Prostate gland (tissue), 2 donors: Measurements from ENCODE around the gene DDX23. TPM values are rescaled to one million over a fixed set of nuclear protein-coding genes. Genes with fewer than 3 reads are reported as not detected.
A peak's percentile ranks its signal among the peaks of the same experiment; 100 is the strongest.

ENCODE experiments used
- DNase-seq: peaks from one replicate; pipeline ENCODE4 v3.0.0-alpha.2; 2019; ENCODE audit warnings: low spot score
- H3K27ac ChIP-seq, 2 donors: fragments of 200-600 bp; sonication (generic); 2 replicates each; pipeline ENCODE4 v1.5.1; 2017 to 2019
- H3K27me3 ChIP-seq: fragments of 200-600 bp; sonication (generic); replicated peaks from 2 replicates; pipeline ENCODE4 v1.5.1; 2019; ENCODE audit not compliant: insufficient read depth
- H3K36me3 ChIP-seq, 2 donors: fragments of 200-600 bp; sonication (generic); 1 replicate in 1 of 2; 2 replicates in 1 of 2; pipeline versions ENCODE4 v1.5.1 to v1.8.1; 2017 to 2019
- H3K4me1 ChIP-seq: fragments of 200-600 bp; sonication (generic); replicated peaks from 2 replicates; pipeline ENCODE4 v1.5.1; 2019
- H3K4me3 ChIP-seq, 2 donors: fragments of 200-600 bp; sonication (generic); 2 replicates each; pipeline ENCODE4 v1.5.1; 2017 to 2019
- H3K9me3 ChIP-seq: fragments of 200-600 bp; sonication (generic); 2 replicates; pipeline ENCODE4 v1.5.1; 2017
- CTCF ChIP-seq, 4 experiments: fragments of 200-600 bp in 2 of 4; fragments of 450-650 bp in 2 of 4; sonication (generic) in 2 of 4; IDR thresholded peaks; 1 replicate in 3 of 4; 2 replicates in 1 of 4; pipeline ENCODE4 v1.5.1; 2016 to 2019; ENCODE audit warnings: antibody characterized with exemption in 4 of 4, mild to moderate bottlenecking in 2 of 4, moderate library complexity in 2 of 4
- POLR2A ChIP-seq: fragments of 450-650 bp; IDR thresholded peaks from one replicate; pipeline ENCODE4 v1.6.1; 2016; ENCODE audit warnings: antibody characterized with exemption, mild to moderate bottlenecking
- POLR2AphosphoS5 ChIP-seq: sonication (generic); formaldehyde crosslinking; IDR thresholded peaks from one replicate; pipeline ENCODE4 v1.6.1; 2017; ENCODE audit warnings: antibody characterized with exemption
- WGBS: methylation state at CpG from one replicate; pipeline ENCODE4 v1.1.5; 2018; 5-methylcytosine and 5-hydroxymethylcytosine counted together
- intact Hi-C: fragments of 100-400 bp; cut with DNase I; formaldehyde crosslinking; loops from one replicate; pipeline ENCODE4 v1.14.2; 2022
- total RNA-seq, 2 donors: library from RNA; depleted of rRNA; stranded (reverse); fragments of >200 nt; gene quantifications; one replicate each; pipeline ENCODE4 v1.1.0, GENCODE V29; 2016

Gene DDX23
- total RNA-seq, 2 donors from 2014 or later: 71.0 to 87.2 TPM

DNA sequence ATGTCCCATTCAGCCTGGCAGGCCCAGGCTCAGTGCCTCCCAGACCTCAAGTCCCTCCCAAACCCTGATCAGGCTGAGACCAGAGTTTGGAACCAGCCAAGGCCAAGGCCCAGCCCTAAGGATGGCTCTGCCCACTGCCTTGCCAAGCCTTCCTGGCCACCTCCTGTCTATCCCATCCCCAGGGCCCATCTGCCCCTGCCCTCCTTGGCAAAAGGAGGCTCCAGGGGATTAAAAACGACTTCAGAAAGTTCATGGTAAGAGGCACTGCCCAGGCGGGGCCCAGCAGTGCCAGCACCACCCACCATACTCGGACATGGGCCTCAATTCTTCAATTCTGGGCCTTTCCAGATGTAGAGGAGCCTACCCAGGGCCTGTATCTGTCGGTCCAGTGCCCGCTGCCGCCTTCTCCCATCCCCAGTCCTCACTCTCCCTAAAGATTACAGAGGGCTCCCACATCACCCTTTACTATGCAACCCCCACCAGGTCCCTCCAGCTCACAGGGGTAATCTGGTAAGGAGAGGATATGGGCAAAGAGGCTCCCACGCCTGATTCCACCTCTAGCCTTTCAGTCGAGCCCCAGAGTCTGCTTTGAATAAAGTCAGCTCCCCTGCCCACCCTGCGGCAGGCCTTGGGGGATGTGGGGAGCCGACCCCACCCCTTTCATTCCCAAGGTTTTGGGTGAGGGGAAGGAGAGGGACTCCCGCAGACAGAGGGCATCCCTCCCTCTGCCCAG lies 64.0 kb downstream of the DDX23 start:
- H3K4me1 ChIP-seq: peaks cover 11% of the 10 kb centered on the region
- H3K9me3 ChIP-seq: no peaks in the 10 kb centered on the region
- H3K27ac ChIP-seq: peak overlapping the region; percentile 86 to 88
- no peaks in the 10 kb centered on the region for H3K27me3 ChIP-seq
- TF ChIP-seq CTCF (IDR thresholded peaks at IDR 0.05) (no peak), POLR2A (no peak), POLR2AphosphoS5 (no peak)
- no peaks in the 10 kb centered on the region for H3K36me3 ChIP-seq
- no peak for DNase-seq
- 14% methylated on average over 11 of the region's 11 CpGs for whole genome bisulfite sequencing
- H3K4me3 ChIP-seq: peak overlapping the region; percentile 58 to 87
- intact Hi-C loops: no loop called here

DNA sequence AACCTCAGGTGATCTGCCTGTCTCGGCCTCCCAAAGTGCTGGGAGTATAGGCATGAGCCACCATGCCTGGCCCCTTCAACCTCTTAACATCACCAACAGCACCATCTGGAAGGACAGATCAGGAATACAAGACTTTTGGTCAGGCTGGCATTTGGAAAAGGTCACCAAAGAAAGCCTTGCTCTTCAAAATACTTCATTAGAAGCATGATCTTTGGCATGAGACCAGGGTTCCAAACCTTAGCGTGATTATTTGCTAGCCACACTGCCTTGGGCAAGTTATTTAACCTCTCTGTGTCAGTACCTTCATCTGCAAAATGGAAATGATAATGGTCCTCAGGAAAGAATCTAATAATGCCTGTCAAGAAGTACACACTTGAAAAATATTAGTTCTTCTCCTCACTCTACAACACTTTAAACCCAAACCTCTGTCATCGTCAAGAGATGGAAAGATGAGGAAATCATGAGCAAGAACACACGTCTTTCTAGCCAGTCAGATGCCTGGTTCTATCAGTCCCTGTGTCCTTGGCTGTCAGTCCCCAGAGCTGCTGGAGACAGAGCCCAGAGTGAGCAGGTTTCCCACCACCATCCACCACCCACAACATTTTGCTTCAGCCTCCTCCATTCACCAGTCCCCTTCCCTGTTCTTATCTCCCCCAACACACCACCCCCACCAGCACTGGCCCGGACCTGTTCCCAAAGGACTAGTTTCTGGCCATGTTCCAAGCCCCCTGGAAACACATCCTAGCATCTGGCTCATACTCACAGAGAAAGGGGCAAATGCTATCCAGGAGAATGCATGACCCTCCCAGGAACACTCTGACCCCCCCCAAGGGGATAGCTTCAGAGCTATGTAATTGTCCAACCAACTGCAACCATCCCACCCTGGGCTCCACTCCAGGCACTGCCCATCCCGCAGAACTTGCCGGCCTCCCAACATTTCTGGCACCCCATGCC lies 65.1 kb downstream of the DDX23 start:
- Histone ChIP-seq H3K27me3 (no peaks in the 10 kb centered on the region), H3K4me3 (peak overlapping the region in 1 of 2 donors; percentile 87), H3K9me3 (no peaks in the 10 kb centered on the region), H3K36me3 (no peaks in the 10 kb centered on the region), H3K27ac (peak overlapping the region; percentile 9 to 88), H3K4me1 (peaks cover 12% of the 10 kb centered on the region)
- 35% methylated on average over 7 of the region's 7 CpGs for WGBS
- no peak for DNase-seq
- intact Hi-C loops: no loop called here
- TF ChIP-seq CTCF (IDR thresholded peaks at IDR 0.05) (no peak), POLR2A (no peak), POLR2AphosphoS5 (no peak)

GRCh38 chr12:48783432-48783831 lies 68.5 kb downstream of the DDX23 start:
- H3K4me3 ChIP-seq: no peak overlapping the region
- no peak for DNase-seq
- H3K4me1 ChIP-seq: peaks cover 28% of the 10 kb centered on the region
- WGBS: 100% methylated on average over 4 of the region's 4 CpGs
- intact Hi-C loops: no loop called here
- H3K27ac ChIP-seq: no peak overlapping the region
- H3K27me3 ChIP-seq: no peaks in the 10 kb centered on the region
- H3K36me3 ChIP-seq: no peaks in the 10 kb centered on the region
- H3K9me3 ChIP-seq: no peaks in the 10 kb centered on the region
- no peak for TF ChIP-seq POLR2AphosphoS5
- TF ChIP-seq POLR2A: no peak
- TF ChIP-seq CTCF (IDR thresholded peaks at IDR 0.05): no peak

DNA sequence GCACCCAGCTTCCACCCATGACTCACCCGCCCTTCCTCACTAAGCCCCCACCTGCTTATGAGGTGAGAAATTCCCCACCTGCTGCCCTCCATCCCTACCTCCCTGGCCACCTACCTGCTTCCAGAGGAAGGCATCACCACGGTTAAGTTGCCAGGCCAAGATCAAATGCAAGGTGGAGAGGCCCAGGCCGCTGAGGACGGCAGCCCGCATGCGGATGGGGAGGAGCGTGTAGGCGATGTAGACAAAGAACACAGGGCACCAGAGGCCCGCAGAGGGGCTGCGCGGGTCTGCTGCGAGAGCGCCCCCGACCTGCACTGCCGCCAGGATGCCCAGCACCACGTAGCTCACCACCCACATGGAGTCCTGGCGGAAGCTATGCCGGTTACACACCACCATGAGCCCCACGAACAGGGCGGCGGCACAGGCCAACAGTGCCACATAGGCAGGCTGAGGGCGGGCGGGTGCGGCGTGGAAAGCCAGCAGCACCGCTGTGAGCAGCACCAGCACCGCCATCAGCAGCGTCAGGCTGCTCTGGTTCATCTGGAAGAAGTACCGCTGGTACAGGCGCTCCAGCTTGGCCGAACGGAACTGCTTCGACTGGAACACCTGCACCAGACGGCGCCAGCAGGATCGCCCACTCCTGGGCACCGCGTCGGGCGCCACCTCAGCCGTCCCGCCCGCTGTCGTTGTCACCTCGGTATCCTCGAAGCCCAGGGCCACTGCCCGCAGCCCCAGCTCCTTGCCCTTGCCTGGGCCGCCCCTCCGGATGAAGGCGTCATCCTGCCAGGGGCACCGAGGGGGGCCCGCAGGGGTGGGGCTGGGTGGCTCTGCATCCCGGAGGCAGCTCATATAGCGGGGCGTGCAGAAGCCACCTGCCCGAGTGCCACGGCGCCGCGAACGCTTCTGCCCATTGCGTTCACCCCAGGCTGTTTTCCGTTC lies 69.2 kb downstream of the DDX23 start:
- no peak overlapping the region for H3K4me3 ChIP-seq
- no peaks in the 10 kb centered on the region for H3K9me3 ChIP-seq
- H3K4me1 ChIP-seq: peaks cover 28% of the 10 kb centered on the region
- H3K36me3 ChIP-seq: no peaks in the 10 kb centered on the region
- no peak for DNase-seq
- intact Hi-C loops: no loop called here
- TF ChIP-seq POLR2AphosphoS5 (no peak), CTCF (IDR thresholded peaks at IDR 0.05) (no peak), POLR2A (no peak)
- no peaks in the 10 kb centered on the region for H3K27me3 ChIP-seq
- H3K27ac ChIP-seq: no peak overlapping the region
- WGBS: 90% methylated on average over 57 of the region's 63 CpGs
